GM18870 (cell line): ENCODE measurements around the gene ZNF554.
"Not testable (repeated sequence)": the region's sequence is repeated elsewhere in the genome, so short reads cannot be mapped to it uniquely, and the experiment has no call there.

ENCODE experiments used
- ATAC-seq: cut with Tn5 transposase; IDR thresholded peaks from one replicate; pipeline ENCODE4 v1.9.1; 2021; ENCODE audit warnings: moderate library complexity; ENCODE audit not compliant: unreplicated experiment

ZNF554 gene

DNA sequence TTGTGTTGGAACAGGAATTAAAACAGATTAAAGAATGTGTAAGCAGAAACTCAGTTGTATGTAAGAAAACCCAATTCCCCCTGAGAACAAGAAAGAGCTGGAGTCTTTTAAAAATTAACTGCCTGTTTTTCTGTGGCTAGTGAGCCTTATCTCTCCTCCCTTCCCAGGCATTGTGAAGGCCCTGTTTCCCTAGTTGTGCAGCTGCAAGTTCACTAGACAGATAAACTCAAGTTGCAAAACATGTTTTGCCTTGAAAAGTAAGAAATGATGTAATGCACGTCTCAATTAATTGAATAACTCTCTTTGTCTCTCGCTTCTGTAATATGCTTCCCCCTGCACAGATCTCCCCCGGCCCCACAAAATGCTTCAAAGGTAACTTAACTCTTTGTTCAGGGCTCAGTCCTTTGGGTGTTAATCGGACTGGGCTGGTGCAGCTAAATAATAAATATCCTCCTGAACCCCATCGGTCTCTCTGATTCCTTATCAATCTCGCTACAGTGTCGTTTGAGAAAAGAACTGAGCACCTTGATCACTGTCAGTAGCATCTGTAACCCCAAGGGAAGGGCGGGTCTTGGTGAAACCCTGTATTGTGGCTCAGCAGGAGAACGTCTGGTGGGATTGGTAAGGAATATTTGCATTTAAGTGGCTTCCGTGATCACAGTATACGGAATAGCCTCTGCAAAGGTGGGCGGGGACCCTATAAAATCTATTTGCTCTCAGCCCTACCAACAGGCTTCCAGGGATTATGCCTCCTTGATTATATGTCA, 45.8 kb downstream of the ZNF554 start:
- ATAC-seq = no peak

- ATAC-seq = no peak
Measured at GRCh38 chr19:2866495-2867024, 46.9 kb downstream of the ZNF554 start.

GRCh38 chr19:2867025-2867991, 47.6 kb downstream of the ZNF554 start, which contains the start of gene ZNF556:
TSS of gene ZNF556 (plus strand) at chr19:2867335. CDS start at chr19:2867422, 87 bp downstream.
- no peak for ATAC-seq

- ATAC-seq = no peak
Measured at GRCh38 chr19:2869618-2870017, 50.0 kb downstream of the ZNF554 start.

- not testable (repeated sequence) for ATAC-seq
Measured at GRCh38 chr19:2872175-2872574, 52.5 kb downstream of the ZNF554 start.

GRCh38 chr19:2877398-2878331, 58.0 kb downstream of the ZNF554 start:
- ATAC-seq = no peak

DNA sequence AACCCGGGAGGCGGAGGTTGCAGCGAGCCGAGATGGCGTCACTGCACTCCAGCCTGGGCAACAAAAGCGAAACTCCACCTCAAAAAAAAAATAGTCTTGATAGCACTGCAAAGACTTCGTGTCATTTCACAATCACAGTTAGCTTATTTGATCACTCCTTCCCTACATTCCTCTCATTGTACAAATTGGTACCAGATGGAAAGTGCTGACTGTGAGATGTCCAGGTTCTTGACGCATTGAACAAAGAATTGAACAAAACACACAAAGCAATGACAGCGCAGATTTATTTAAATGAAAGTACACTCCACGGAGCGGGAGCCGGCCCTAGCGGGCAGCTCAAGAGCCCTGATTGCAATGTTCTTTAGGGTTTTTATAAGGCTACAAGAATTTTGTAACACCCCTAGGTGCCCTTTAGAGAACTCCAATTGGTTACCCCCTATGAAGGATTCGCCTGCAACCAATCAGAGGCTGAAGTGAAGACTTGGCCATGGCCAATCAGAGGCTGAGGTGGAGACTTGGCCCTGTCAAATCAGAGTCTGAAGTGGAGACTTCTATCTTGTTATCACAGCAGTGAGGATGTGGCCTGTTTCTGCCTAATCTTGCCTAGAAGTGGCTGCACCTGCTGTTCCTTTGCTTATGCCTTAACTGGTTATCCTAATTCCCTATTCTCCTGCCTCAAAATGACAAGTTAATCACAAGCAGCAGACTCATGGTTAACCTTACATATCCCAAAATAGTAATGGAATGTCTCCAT, 64.2 kb downstream of the ZNF554 start:
- no peak for ATAC-seq

- ATAC-seq = no peak
Measured at GRCh38 chr19:2885736-2886135, 66.1 kb downstream of the ZNF554 start.
